GM12875 (cell line): ENCODE data around the gene TOP2A.

Source experiments
- H3K4me3 ChIP-seq: one replicate; pipeline ENCODE4 v1.5.1; 2011; ENCODE audit warnings: low read depth, low read length, control low read depth
- CTCF ChIP-seq: IDR thresholded peaks from 2 replicates; pipeline ENCODE4 v1.5.1; 2011; ENCODE audit warnings: low read depth, mild to moderate bottlenecking, control low read depth, inconsistent platforms, low read length, moderate library complexity, borderline replicate concordance; ENCODE audit not compliant: insufficient read depth

The TOP2A gene

DNA sequence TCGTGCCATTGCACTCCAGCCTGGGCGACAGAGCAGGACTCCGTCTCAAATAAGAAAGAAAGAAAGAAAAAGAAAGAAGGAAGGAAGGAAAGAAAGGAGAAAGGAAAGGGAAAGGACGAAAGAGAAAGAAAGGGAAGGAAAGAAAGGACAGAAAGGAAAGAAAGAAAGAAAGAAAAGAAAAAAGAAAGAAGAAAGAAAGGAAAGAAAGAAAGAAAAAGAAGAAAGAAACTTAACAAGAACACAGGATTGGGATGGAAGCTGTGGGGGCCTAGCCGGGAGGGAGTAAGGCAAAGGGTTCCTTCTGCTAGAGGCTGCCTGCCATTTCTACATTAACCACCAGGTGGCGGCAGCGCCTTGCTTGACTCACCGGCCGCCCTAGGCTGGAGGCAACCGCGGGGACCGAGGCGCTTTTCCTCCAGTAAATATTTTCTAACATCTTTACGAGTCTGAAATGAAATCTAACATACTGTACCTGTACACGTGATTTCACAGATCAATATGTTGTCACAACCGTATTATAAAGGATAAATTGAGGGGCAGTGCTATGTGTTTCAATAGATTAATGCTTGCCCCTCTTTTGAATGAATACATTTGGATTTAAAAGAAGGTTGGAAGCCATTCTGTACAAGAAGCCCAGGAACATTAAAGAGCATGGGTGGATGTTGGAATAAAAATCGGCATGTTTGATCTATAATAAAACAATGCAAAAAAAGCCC is 59.2 kb downstream of the TOP2A start:
- H3K4me3 ChIP-seq, result no peak overlapping the region
- TF ChIP-seq CTCF, result peak; percentile 88

DNA sequence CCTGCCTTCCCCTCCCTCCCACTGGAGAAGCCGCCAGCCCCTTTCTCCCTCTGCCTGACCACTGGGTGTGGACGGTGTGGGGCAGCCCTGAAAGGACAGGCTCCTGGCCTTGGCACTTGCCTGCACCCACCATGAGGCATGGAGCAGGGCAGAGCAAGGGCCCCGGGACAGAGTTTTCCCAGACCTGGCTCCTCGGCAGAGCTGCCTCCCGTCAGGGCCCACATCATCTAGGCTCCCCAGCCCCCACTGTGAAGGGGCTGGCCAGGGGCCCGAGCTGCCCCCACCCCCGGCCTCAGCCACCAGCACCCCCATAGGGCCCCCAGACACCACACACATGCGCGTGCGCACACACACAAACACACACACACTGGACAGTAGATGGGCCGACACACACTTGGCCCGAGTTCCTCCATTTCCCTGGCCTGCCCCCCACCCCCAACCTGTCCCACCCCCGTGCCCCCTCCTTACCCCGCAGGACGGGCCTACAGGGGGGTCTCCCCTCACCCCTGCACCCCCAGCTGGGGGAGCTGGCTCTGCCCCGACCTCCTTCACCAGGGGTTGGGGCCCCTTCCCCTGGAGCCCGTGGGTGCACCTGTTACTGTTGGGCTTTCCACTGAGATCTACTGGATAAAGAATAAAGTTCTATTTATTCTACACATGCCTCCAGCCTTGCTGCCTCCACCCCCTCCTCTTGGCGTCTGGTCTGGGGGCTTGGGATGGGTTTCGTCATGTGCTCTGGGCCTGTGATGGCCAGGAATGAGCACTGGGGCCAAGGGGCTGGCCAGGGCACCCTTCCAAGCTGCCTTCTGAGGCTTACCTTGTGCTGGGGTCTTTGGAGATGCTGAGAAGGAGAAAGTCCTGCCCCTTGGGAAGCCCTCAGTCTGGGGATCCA is 60.5 kb downstream of the TOP2A start:
- TF ChIP-seq CTCF, result no peak
- no peak overlapping the region for H3K4me3 ChIP-seq

GRCh38 chr17:40355804-40356758 is 61.6 kb downstream of the TOP2A start:
- no peak for TF ChIP-seq CTCF
- H3K4me3 ChIP-seq, result no peak overlapping the region

DNA sequence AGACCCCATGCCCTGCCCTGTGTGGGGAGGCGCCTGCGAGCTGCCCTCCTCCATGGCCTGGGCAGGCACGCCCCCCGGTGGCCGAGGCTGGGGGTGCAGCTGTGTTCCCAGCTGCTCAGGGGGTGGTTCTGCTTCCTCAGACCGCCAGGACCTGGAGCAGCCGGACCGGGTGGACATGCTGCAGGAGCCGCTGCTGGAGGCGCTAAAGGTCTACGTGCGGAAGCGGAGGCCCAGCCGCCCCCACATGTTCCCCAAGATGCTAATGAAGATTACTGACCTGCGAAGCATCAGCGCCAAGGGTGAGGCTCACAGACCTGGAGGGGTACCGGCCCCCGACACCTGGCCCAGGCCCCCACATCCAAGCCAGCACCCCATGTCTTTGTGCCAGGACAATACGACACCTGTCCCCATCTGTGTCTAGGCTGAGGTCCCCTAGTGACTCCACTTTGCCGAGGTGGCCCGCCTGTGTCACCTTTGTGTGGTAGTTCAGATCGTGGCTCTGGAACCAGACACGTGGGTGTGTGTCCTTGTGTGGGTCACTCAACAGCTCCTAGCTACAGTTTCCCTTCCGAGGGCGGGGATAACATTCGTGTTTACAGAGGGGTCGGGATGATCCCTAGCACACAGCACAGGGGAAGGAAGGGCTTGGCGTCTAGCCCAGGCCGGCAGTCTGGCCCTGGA is 62.4 kb downstream of the TOP2A start:
- no peak overlapping the region for H3K4me3 ChIP-seq
- TF ChIP-seq CTCF, result peak; percentile 97

DNA sequence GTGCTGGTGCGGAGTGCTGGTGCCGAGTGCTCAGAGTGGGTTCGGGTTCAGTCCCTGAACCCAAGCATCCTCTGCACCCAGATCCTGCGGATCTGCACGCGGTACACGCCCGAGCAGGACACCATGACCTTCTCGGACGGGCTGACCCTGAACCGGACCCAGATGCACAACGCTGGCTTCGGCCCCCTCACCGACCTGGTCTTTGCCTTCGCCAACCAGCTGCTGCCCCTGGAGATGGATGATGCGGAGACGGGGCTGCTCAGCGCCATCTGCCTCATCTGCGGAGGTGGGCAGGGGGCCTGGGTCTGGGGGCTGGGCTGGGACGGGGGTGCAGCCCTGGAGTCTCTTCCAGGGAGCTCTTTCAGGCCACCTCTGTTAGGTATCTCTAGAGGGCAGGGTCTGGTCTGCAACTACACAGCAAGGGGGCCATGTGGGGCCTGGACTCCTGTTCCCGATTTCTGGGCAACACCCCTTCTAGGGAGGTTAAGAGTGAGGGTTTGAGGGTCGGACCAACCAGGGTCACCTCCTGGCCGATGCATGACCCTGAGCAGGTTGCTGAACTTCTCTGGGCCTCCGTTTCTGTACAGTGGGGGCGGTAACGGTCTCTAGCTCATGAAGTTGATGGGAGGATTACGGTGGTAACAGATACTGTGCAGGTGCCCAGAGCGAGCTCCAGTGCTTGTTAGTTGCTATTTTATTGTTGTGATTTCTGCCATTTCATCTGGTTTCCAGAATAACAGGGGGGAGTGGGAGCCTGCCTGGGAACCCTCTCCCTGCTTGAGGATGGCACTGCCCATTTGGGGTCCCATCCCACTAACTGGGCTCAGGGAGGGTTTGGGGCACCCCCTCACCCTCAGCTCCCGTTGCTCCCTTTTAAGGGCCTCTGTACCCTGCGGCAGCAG is 63.2 kb downstream of the TOP2A start:
- no peak overlapping the region for H3K4me3 ChIP-seq
- no peak for TF ChIP-seq CTCF

- H3K4me3 ChIP-seq, result no peak overlapping the region
- no peak for TF ChIP-seq CTCF
Observed at GRCh38 chr17:40352779-40353394, 64.8 kb downstream of the TOP2A start.
